Sigmoid colon (tissue), 7 donors: ENCODE data around the gene TMEM222. TPM values are rescaled to one million over a fixed set of nuclear protein-coding genes. Genes with fewer than 3 reads are reported as not detected.

Experiments used
- DNase-seq: peaks from one replicate; pipeline ENCODE4 v3.0.0-alpha.2; 2019
- H3K27ac ChIP-seq, 4 donors: fragments of 200-600 bp; sonication (generic); one replicate each; pipeline ENCODE4 v1.5.1; 2016 to 2019; ENCODE audit warnings: mild to moderate bottlenecking in 1 of 4
- H3K27me3 ChIP-seq, 3 donors: fragments of 200-600 bp; sonication (generic); one replicate each; pipeline ENCODE4 v1.5.1; 2019; ENCODE audit warnings: mild to moderate bottlenecking in 1 of 3
- H3K36me3 ChIP-seq, 4 donors: fragments of 200-600 bp; sonication (generic); one replicate each; pipeline ENCODE4 v1.5.1; 2016 to 2019
- H3K4me1 ChIP-seq, 4 donors: fragments of 200-600 bp; sonication (generic); one replicate each; pipeline ENCODE4 v1.5.1; 2017 to 2019
- H3K4me3 ChIP-seq, 4 donors: fragments of 200-600 bp; sonication (generic); one replicate each; pipeline ENCODE4 v1.5.1; 2017 to 2019; ENCODE audit warnings: mild to moderate bottlenecking in 2 of 4, moderate library complexity in 1 of 4
- H3K9me3 ChIP-seq, 4 donors: fragments of 200-600 bp in 3 of 4; sonication (generic) in 3 of 4; one replicate each; pipeline versions ENCODE4 v1.5.1 to v1.6.1; 2013 to 2019
- CTCF ChIP-seq, 4 experiments: fragments of 450-650 bp in 3 of 4; fragments of 200-600 bp in 1 of 4; IDR thresholded peaks; one replicate each; pipeline ENCODE4 v1.5.1; 2016 to 2019; ENCODE audit warnings: antibody characterized with exemption in 4 of 4, mild to moderate bottlenecking in 3 of 4, moderate library complexity in 2 of 4
- EP300 ChIP-seq, 4 donors: sonication (generic); formaldehyde crosslinking; IDR thresholded peaks; one replicate each; pipeline ENCODE4 v1.6.1; 2017; ENCODE audit warnings: antibody characterized with exemption in 4 of 4
- POLR2A ChIP-seq, 2 donors: fragments of 450-650 bp; IDR thresholded peaks; one replicate each; pipeline ENCODE4 v1.6.1; 2016; ENCODE audit warnings: antibody characterized with exemption in 2 of 2, mild to moderate bottlenecking in 2 of 2, moderate library complexity in 2 of 2
- POLR2AphosphoS5 ChIP-seq, 4 donors: sonication (generic); formaldehyde crosslinking; IDR thresholded peaks; one replicate each; pipeline ENCODE4 v1.6.1; 2017; ENCODE audit warnings: antibody characterized with exemption in 4 of 4
- WGBS, 2 donors: extraction: QIAGEN DNeasy Blood & Tissue Kit; methylation state at CpG; one replicate each; pipeline ENCODE4 v1.1.7; 2013; 5-methylcytosine and 5-hydroxymethylcytosine counted together
- intact Hi-C: fragments of 100-400 bp; cut with DNase I; formaldehyde crosslinking; loops from one replicate; pipeline ENCODE4 v1.15.1; 2023
- polyA plus RNA-seq, 3 donors: library from polyadenylated mRNA; stranded (reverse); fragments of 200-250 nt; gene quantifications; one replicate each; pipeline ENCODE4 v1.2.3, GENCODE V29; 2013
- total RNA-seq, 4 donors: library from RNA; depleted of rRNA; stranded (reverse); fragments of >200 nt; gene quantifications; one replicate each; pipeline ENCODE4 v1.1.0, GENCODE V29; 2016
- donor health status: healthy with polysubstance abuse.
- donor health status: Bipolar disorder and iron deficiency.
- donor health status: healthy.

Gene TMEM222
- total and polyA plus RNA-seq, 7 donors = 15.7 to 46.9 (median 19.7) TPM

GRCh38 chr1:27316860-27317259, 5.1 kb upstream of the TMEM222 start:
- Histone ChIP-seq H3K36me3 (no peaks in the 10 kb centered on the region), H3K27ac (no peak overlapping the region), H3K4me3 (no peak overlapping the region), H3K27me3 (no peaks in the 10 kb centered on the region), H3K9me3 (no peaks in the 10 kb centered on the region), H3K4me1 (peaks cover 0 to 7% (median 3%) of the 10 kb centered on the region in 4 donors)
- DNase-seq = no peak
- 48 to 84% methylated on average over 5 of the region's 5 CpGs for WGBS, 2 donors
- TF ChIP-seq POLR2AphosphoS5 (IDR thresholded peaks at IDR 0.05) (no peak), POLR2A (IDR thresholded peaks at IDR 0.05) (no peak), EP300 (IDR thresholded peaks at IDR 0.05) (no peak), CTCF (IDR thresholded peaks at IDR 0.05) (no peak)
- intact Hi-C loops = no loop called here

- H3K4me1 ChIP-seq = peaks cover 0 to 14% (median 7%) of the 10 kb centered on the region in 4 donors
- no peak overlapping the region for H3K4me3 ChIP-seq
- no peaks in the 10 kb centered on the region for H3K27me3 ChIP-seq
- no peak for TF ChIP-seq CTCF (IDR thresholded peaks at IDR 0.05)
- no peak for TF ChIP-seq POLR2A (IDR thresholded peaks at IDR 0.05)
- TF ChIP-seq POLR2AphosphoS5 (IDR thresholded peaks at IDR 0.05) = no peak
- no peak for TF ChIP-seq EP300 (IDR thresholded peaks at IDR 0.05)
- no peak for DNase-seq
- WGBS, 2 donors = 30 to 44% methylated on average over 4 of the region's 4 CpGs
- no peaks in the 10 kb centered on the region for H3K9me3 ChIP-seq
- H3K36me3 ChIP-seq = no peaks in the 10 kb centered on the region
- no peak overlapping the region for H3K27ac ChIP-seq
- intact Hi-C loops = no loop called here
These were observed 3.8 kb upstream of the TMEM222 start for GRCh38 chr1:27318136-27318535.

- no peak overlapping the region for H3K4me3 ChIP-seq
- peaks cover 0 to 18% (median 12%) of the 10 kb centered on the region in 4 donors for H3K4me1 ChIP-seq
- no peaks in the 10 kb centered on the region for H3K27me3 ChIP-seq
- TF ChIP-seq CTCF (IDR thresholded peaks at IDR 0.05) (no peak), EP300 (IDR thresholded peaks at IDR 0.05) (no peak), POLR2AphosphoS5 (IDR thresholded peaks at IDR 0.05) (no peak), POLR2A (IDR thresholded peaks at IDR 0.05) (no peak)
- no peak overlapping the region for H3K27ac ChIP-seq
- DNase-seq = no peak
- intact Hi-C loops = no loop called here
- WGBS, 2 donors = 78 to 81% methylated on average over 1 of the region's 1 CpG
- H3K9me3 ChIP-seq = no peaks in the 10 kb centered on the region
- no peaks in the 10 kb centered on the region for H3K36me3 ChIP-seq
These were observed 3.4 kb upstream of the TMEM222 start for GRCh38 chr1:27318596-27318995.

- intact Hi-C loops = loop anchor here (2.0 to 10.0 kb wide), 5 partner anchors 24 to 342 kb away; partner anchors contain the start of genes AHDC1 and MAP3K6
- H3K9me3 ChIP-seq = no peaks in the 10 kb centered on the region
- peak overlapping the region; percentile 66 to 92 (median 87) for H3K4me3 ChIP-seq
- peak overlapping the region; percentile 79 to 90 (median 88) for H3K27ac ChIP-seq
- WGBS, 2 donors = 8 to 11% methylated on average over 10 of the region's 10 CpGs
- H3K27me3 ChIP-seq = no peaks in the 10 kb centered on the region
- H3K36me3 ChIP-seq = peaks cover 0 to 37% (median 7%) of the 10 kb centered on the region in 4 donors
- no peak for DNase-seq
- TF ChIP-seq CTCF (IDR thresholded peaks at IDR 0.05) (no peak), POLR2AphosphoS5 (IDR thresholded peaks at IDR 0.05) (no peak), POLR2A (IDR thresholded peaks at IDR 0.05) (no peak), EP300 (IDR thresholded peaks at IDR 0.05) (no peak)
- H3K4me1 ChIP-seq = peaks cover 0 to 43% (median 28%) of the 10 kb centered on the region in 4 donors
These were observed 742 bp downstream of the TMEM222 start for GRCh38 chr1:27322569-27323240.
